Measurements from ENCODE around the gene OR10H4.
"Not testable (repeated sequence)": the region's sequence is repeated elsewhere in the genome, so short reads cannot be mapped to it uniquely, and the experiment has no call there.

The OR10H4 gene

DNA sequence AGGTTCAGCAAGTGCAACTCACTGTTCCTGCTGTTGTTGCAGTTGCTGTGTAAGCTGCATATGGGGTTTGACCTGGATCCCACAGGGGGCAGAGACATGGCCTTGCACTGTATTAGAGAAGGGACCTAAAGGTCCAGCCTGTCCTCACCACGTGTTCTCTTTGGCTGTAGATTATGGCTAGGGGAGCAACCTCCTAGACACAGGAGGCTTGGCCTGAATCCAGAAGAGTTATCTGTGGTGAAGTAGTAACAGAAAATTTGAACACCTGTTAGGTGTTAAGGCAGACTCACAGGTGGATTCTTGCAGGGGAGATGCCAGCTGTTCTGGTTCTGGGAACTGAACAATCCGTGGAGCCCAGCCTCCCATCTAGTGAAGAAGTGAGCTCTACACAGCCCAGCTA, 11.0 kb upstream of the OR10H4 start:
- DNase-seq (ENCODE audit: low read depth in 1 of 2, low spot score in 1 of 2), result no peak

DNA sequence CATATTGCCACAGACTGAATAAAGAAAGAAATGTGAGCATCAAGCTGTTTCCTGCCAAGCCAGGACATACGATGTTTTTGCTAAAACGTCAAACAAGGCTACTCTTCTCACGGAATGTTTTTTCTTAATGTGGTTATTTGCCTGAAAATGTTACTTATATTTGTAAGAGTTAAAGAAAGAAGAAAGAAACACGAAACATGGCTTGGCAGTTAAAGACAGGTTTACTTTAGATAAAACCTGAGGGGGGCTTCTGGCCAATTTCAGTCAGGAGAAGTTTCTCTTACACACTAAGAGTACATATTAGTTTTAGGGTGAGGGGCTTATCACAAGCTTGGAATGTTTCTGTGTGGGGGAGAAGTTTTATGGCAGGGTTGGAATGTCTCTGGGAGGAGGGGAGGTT, 4.4 kb upstream of the OR10H4 start:
- no peak for DNase-seq (ENCODE audit: low read depth in 1 of 2, low spot score in 1 of 2)

DNA sequence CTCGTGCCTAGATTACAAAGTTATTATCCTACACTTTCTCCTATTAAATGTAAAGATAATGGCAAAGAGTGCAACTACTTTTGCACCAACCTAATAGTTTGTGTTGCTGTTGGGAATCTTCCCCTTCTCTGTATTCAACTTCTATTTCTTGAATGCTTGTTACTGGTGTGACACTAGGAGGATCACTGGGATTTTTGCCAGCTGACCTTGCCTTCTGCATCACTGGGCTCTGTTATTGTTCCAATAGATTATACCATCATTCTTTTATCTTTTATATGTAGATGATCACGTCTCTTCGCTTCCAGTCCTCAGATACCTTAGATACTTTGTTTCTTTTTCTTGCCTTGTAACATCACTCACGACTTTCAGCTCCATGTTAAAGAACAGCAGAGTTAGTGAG, 3.5 kb upstream of the OR10H4 start:
- DNase-seq (ENCODE audit: low read depth in 1 of 2, low spot score in 1 of 2), result no peak

DNA sequence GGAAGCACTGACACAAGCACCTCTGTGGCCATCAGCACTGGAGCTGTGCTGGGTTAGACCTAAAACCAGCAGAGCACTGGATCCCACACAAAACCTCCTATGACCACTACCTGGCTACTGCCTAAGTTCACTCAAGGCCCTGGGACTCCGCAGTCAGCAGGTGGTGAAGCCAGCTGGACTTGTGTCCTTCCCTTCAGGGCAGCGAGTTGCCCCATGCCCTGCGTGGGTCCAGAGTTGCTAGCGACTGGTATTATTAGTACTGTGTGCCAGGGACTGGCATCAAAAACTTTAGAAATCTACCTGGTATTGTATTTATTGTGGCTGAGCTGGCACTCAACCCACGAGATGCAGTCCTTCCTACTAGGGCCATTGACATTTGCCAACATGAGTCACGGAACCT, 6.0 kb downstream of the OR10H4 start:
- no peak for DNase-seq (ENCODE audit: low read depth in 1 of 2, low spot score in 1 of 2)

DNA sequence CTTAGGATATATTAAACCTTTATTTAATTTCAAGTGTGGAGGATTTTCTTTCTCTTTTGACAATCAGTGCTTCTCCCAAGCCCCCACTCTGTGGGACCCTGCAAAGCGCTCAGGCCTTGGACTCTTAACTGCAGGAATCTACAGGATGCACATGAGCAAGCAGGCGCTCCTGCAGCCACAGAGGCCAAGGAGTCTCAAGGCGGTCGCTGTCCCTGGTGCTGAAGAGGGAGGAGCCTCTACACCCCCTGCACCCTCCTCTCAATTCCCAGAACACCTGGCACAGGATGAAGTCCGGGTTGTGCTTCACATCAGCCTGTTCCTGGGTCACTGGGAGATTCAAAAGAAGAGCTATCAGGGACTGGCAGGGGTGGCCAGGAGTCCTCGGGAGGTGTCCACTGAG, 13.5 kb downstream of the OR10H4 start:
- no peak for DNase-seq (ENCODE audit: low read depth in 1 of 2, low spot score in 1 of 2)

DNA sequence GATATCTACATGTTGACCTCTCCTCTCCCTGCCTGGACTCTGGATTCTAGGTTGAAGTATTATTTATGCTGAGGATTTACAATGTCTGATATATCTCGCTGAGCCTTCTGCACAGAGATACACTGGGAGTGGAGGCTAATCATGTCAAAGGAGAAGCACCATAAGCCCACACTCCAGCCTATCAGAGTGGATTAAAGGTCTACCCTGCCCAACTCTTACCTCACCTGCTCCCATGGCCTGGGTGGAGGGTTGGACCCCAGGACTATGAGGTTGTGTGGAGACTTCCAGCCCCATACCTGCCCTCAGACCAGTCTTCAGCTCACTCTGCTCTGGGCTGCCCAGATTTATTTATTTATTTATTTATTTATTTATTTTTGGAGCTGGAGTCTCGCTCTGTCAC, 15.4 kb downstream of the OR10H4 start:
- no peak for DNase-seq (ENCODE audit: low read depth in 1 of 2, low spot score in 1 of 2)

DNA sequence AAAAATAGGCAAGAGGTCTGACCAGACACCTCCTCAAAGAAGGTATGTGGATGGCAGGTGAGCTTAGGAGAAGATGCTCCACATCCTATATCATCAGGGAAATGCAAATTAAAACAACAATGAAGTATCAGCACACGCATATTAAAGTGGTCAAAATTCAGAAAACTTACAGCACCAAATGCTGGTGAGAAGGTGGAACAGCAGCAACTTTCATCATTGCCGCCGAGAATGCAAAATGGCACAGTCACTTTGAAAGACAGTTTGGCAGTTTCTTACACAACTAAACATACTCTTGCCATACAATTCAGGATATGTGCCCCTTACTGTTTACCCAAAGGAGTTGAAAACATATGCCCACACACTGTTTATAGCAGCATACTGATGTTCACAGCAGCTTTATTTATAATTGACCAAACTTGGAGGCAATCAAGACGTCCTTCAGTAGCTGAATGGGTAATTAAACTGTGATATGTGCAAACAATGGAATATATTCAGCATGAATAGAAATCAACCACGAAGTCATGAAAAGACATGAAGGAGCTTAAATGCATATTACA, 22.5 kb downstream of the OR10H4 start:
- DNase-seq (ENCODE audit: low read depth in 1 of 2, low spot score in 1 of 2), result no peak

DNA sequence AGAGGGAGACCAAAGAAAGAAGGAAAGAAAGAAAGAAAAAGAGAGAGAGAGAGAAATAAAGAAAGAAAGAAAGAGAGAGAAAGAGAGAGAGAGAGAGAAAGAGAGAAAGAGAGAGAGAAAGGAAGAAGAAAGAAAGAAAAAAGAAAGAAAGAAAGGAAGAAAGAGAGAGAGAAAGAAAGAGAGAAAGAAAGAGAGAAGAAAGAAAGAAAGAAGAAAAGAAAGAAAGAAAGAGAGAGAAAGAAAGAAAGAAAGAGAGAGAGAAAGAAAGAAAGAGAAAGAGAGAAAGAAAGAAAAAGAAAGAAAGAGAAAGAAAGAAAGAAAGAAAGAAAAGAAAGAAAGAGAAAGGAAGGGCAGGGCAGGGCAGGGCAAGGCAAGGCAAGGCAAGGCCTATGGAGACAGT, 23.2 kb downstream of the OR10H4 start:
- not testable (repeated sequence) for DNase-seq (ENCODE audit: low read depth in 1 of 2, low spot score in 1 of 2)

DNA sequence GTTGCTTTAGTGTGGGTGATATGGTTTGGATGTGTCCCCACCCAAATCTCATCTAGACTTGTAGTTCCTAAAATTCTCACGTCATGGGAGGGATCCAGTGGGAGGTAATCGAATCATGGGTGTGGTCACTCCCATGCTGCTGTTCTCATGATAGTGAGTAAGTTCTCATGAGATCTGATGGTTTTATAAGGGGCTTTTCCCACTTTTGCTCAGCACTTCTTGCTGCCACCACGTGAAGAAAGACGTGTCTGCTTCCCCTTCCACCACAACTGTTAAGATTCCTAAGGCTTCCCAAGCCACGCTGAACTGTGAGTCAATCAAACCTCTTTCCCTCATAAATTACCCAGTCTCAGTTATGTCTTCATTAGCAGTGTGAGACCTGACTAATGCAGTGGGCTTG, 26.0 kb downstream of the OR10H4 start:
- no peak for DNase-seq (ENCODE audit: low read depth in 1 of 2, low spot score in 1 of 2)

DNA sequence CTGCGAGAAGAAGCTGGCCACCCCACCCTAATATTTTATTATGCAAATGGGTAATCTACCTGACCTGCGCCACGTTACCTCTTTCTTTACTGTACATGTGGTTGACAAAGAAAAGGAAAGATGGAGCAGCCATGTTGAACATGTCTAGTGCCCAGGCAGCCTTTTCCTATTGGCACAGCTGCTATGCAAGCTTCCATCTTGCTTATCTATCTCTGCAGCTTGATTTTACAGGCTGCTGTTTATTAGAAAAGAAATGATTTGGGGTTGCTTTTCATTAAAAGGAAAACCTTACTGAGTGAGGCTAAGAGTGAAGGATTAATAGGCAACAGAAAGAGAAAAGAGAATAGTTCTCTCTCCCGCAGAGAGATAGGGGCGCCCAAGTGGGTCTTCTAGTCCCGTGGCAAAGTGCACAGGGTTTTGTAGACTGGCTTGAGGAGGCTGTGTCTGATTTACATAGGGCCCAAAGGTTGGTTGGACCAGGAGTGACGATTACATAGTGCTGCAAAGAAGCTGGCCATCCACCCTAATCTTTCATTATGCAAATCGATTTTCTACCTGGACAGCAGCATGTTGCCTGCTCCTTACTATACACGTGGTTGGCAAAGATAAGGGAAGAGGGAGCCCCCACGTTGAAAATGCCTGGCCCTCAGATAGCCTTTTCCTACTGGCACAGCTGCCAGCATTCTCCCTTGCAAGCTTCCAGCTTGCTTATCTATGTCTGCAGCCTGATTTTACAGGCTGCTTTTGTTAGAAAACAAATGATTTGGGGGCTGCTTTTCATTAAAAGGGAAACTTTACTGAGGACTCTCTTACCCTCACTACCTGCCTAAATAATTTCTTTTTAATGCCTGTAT, 28.3 kb downstream of the OR10H4 start:
- no peak for DNase-seq (ENCODE audit: low read depth in 1 of 2, low spot score in 1 of 2)

DNA sequence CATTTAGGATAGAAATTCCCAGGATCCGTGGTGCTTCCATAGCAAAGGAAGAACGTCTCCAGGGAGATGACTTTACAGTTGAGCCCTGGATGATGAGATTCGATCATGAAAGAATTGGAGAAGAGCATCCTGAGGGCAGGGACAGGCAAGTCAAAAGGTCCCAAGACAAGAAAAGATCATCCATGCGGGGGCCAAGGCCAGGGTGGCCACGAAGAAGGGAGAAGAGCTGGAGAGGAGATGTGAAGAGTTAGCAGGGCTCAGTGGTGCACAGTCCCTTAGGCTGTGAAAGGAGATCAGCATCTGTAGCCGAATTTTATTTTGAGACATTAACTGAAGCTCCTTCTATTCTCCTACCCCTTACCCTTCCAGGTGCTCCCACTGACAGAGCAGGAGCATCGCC, 28.9 kb downstream of the OR10H4 start:
- DNase-seq (ENCODE audit: low read depth in 1 of 2, low spot score in 1 of 2), result no peak

DNA sequence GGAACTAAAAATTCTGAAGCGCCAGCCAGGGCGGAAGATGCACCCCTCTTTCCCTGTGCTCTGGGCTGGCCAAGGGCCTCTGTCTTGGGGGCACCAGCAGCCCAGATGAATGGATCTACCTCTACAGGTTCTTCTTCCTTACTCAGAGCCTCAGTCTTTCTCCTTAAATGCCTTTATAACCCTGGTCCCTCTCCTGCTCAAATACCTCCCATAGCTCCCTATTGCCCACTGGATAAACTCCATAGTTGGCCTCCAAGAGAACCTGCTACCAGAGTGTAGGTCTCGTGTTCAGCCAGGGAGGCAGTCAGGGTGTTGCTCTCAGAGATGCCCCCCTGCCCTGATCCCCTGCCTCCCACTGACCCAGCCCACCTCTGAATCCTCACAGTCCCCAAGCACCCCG, 30.5 kb downstream of the OR10H4 start:
- no peak for DNase-seq (ENCODE audit: low read depth in 1 of 2, low spot score in 1 of 2)

DNA sequence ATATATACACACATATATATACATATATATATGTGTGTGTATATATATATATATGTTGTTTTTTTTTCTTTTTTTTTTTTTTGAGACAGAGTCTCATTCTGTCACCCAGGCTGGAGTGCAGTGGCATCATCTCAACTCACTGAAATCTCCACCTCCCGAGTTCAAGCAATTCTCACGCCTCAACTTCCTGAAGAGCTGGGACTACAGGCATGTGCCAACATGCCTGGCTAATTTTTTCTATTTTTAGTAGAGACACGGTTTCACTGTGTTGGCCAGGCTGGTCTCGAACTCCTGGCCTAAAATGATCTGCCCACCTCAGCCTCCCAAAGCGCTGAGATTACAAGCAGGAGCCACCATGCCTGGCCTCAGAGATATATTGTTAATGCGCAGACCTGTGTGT, 37.0 kb downstream of the OR10H4 start:
- not testable (repeated sequence) for DNase-seq (ENCODE audit: low read depth in 1 of 2, low spot score in 1 of 2)

DNA sequence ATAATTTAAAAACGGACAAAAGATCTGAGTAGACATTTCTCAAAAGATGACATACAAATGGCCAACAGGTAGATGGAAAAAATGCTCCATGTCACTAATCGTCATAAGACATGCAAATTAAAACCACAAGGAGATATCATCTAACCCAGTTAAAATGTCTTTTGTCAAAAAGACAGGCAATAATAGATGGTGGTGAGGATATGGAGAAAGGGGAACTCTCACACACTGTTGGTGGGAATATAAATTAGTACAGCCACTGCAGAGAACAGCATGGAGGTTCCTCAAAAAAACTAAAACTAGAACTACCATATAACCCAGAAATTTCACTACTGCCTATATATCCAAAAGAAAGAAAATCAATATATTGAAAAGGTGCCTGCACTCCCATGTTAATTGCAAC, 37.9 kb downstream of the OR10H4 start:
- DNase-seq (ENCODE audit: low read depth in 1 of 2, low spot score in 1 of 2), result no peak

DNA sequence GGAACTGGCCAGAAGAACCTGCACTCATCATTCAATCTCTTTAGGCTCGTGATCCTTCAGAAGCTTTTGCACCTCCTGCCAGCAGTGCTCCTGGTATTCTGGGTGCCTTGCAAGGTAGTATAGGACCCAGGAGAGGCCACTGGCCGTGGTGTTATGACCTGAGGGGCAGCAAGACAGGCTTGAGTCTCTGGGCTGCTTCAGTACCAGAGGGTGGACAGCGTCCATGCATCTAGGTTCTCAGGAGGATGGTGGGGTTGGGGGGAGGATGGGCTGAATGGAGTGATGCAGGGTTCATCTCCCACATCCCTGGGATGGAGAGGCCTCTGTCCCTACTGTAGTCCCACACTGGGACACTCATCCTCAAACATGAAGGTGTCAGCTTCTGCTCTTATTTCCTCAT, 41.1 kb downstream of the OR10H4 start:
- DNase-seq (ENCODE audit: low read depth in 1 of 2, low spot score in 1 of 2), result no peak

DNA sequence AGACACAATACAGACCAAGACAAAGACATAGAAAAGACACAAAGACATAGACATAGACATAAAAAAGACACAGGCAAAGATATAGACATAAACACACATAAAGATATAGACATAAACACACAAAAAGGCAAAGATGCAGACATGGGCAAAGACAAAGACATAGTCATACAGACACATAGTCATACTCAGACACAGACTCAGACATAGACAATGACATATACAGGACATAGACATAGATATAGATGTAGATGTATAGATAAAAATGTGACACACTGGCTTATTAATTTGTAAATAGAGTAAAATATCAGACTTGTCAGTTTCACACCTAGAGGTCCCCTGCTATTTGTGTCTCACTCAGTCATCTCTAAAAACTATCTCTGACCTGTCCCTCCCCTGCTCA, 42.8 kb downstream of the OR10H4 start:
- no peak for DNase-seq (ENCODE audit: low read depth in 1 of 2, low spot score in 1 of 2)

DNA sequence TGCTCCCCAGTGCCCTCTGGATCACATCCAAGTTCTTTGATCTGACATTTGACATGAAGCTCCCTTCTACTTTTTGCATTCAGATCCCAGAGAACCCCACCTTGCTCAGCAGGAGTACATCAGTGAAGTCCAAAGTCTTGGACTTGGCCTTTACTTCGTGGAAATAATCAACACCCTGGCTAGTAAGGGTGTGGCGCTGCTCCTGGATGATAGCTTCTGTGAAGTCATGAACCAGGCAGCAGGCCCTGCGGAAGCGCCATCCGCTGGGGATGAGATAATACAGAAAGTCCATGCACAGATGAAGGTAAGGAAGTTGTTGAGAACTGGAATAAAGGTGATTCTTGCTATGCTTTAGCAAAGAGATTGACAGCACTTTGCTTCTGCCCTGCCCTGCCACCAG, 43.2 kb downstream of the OR10H4 start:
- no peak for DNase-seq (ENCODE audit: low read depth in 1 of 2, low spot score in 1 of 2)

DNA sequence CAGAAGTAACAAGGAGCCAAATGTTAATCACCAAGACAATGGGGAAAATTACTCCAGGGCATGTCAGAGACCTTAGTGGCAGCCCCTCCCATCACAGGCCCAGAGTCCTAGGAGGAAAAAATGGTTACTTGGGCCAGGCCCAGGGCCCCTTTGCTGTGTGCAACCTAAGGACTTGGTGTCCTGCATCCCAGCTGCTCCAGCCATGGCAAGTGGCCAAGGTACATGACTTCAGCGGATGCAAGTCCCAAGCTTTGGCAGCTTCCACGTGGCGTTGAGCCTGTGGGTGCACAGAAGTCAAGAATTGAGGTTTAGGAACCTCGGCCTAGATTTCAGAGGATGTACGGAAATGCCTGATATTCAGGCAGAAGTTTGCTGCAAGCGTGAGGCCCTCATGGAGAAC, 46.7 kb downstream of the OR10H4 start:
- DNase-seq (ENCODE audit: low read depth in 1 of 2, low spot score in 1 of 2), result no peak

DNA sequence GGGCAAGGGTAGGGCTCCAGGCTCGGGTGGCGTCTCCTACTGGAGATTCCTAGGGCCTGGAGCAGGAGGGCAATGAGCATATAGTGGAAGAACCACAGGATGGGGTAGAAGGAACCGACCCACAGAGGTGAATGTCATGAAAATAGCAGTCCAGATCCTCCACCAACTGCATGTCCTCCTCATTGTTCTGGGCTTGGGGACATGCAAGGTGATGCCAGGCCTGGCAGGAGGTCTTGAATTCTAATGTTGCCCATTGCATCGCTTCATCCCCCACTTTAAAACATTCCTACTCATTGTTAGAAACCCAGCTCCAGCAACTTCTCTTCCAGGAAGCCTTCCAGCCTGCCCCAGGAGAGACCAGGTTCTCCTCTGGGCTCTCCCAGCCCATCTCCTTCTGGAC, 49.4 kb downstream of the OR10H4 start:
- no peak for DNase-seq (ENCODE audit: low read depth in 1 of 2, low spot score in 1 of 2)
